Dedifferentiated amniotic fluid mesenchymal stem cell (primary cell): ENCODE data around the gene CAPNS1.
A peak's percentile ranks its signal among the peaks of the same experiment; 100 is the strongest.

Experiments used
- DNase-seq: peaks from one replicate; pipeline ENCODE4 v3.0.0-alpha.2; 2016; ENCODE audit errors: extremely low spot score

Gene CAPNS1

GRCh38 chr19:36139473-36140303, at the start of gene CAPNS1:
Gene CAPNS1, plus strand, starts transcription at chr19:36140066. Its CDS starts 946 bp downstream, at chr19:36141012.
- peak; percentile 93 for DNase-seq

- DNase-seq = no peak
These were observed 48.8 kb upstream of the CAPNS1 start for GRCh38 chr19:36090910-36091695.

- no peak for DNase-seq
These were observed 47.3 kb upstream of the CAPNS1 start for GRCh38 chr19:36092566-36092965.

- no peak for DNase-seq
These were observed 46.7 kb upstream of the CAPNS1 start for GRCh38 chr19:36093146-36093662.

- DNase-seq = no peak
These were observed 46.2 kb upstream of the CAPNS1 start for GRCh38 chr19:36093687-36094086.

GRCh38 chr19:36097036-36097435, 42.8 kb upstream of the CAPNS1 start:
- no peak for DNase-seq

GRCh38 chr19:36099166-36099785, 40.6 kb upstream of the CAPNS1 start:
- DNase-seq = no peak

- DNase-seq = no peak
These were observed 39.4 kb upstream of the CAPNS1 start for GRCh38 chr19:36100476-36100875.

- DNase-seq = no peak
These were observed 38.1 kb upstream of the CAPNS1 start for GRCh38 chr19:36101550-36102327.

GRCh38 chr19:36103040-36103626, 36.7 kb upstream of the CAPNS1 start:
- no peak for DNase-seq

- DNase-seq = no peak
These were observed 35.9 kb upstream of the CAPNS1 start for GRCh38 chr19:36103842-36104552.

- no peak for DNase-seq
These were observed 33.4 kb upstream of the CAPNS1 start for GRCh38 chr19:36106441-36106840.

GRCh38 chr19:36106991-36107390, 32.9 kb upstream of the CAPNS1 start:
- no peak for DNase-seq

- no peak for DNase-seq
These were observed 31.2 kb upstream of the CAPNS1 start for GRCh38 chr19:36108684-36109083.

- DNase-seq = no peak
These were observed 29.2 kb upstream of the CAPNS1 start, which contains the start of gene OVOL3 for GRCh38 chr19:36110487-36111199. Gene OVOL3, plus strand, starts transcription at chr19:36111143. Its CDS starts 60 bp downstream, at chr19:36111203.

- DNase-seq = no peak
These were observed 28.7 kb upstream of the CAPNS1 start for GRCh38 chr19:36111200-36111539.

- DNase-seq = no peak
These were observed 27.2 kb upstream of the CAPNS1 start for GRCh38 chr19:36112678-36113077.

- no peak for DNase-seq
These were observed 26.4 kb upstream of the CAPNS1 start for GRCh38 chr19:36113425-36113824.

GRCh38 chr19:36113894-36114720, 25.8 kb upstream of the CAPNS1 start:
- no peak for DNase-seq
